ENCODE measurements around the gene SIGLEC11. TPM values are rescaled to one million over a fixed set of nuclear protein-coding genes. Genes with fewer than 3 reads are reported as not detected.

SIGLEC11 gene
- total and polyA plus RNA-seq, 2 of the 13 experiments (the other 11 are each of a cell fraction or from before 2014, with no cell fraction given), result not detected

DNA sequence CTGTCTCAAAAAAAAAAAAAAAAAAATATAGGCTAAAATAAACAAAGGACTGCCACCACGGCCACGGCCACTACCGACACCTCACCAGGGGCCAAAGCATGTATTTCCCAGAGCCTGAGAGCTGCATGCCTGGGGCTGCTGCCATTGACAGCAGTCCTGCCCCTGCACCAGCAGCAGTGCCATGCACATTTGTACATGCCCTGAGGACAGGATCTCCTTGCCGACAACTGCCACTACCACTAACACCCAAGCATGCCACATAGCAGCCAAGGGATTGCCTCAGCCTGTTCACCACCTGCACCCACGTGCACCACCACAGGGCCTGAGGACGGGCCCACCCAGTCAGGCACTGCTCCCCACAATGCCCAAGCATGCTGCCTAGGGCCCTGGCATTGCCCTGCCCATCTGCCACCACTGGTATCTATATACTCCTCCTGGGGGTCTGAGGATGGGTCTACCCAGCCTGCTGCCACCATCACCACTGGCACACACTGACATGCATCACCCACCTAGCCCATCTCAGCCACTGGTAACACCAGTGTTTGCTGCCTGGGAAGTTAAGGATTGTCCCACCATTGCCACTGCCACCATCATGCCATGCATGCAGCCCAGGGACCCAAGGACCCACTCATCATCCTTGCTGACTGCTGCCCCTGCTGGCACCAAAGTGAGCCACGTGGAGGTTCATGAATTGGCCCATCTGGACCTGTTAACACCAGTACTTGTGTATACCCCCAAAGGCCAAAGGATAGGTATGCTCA is 21.1 kb downstream of the SIGLEC11 start (continued):
- TF ChIP-seq, protein P1, sequence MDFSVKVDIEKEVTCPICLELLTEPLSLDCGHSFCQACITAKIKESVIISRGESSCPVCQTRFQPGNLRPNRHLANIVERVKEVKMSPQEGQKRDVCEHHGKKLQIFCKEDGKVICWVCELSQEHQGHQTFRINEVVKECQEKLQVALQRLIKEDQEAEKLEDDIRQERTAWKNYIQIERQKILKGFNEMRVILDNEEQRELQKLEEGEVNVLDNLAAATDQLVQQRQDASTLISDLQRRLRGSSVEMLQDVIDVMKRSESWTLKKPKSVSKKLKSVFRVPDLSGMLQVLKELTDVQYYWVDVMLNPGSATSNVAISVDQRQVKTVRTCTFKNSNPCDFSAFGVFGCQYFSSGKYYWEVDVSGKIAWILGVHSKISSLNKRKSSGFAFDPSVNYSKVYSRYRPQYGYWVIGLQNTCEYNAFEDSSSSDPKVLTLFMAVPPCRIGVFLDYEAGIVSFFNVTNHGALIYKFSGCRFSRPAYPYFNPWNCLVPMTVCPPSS (IDR thresholded peaks at IDR 0.05), result no peak

DNA sequence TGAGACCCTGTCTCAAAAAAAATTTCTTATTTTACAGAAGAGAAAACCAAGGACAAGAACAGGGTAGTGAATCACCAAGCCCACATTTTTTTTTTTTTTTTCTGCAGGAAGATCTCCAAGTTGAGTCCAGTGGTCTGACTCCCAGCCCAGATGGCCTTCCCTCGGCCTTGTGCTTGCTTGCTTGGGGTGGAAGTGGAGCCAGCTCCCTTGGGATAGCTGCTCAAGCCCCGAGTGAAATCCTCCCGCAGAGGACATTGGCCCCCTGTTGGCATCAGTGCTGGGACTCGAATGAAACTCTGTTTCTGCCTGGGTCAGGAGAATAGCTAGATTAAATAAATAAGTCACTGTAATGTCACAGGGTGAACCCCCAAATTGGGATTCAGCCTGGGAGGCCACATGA is 22.3 kb downstream of the SIGLEC11 start:
- ATAC-seq (no peak), FAIRE-seq (no peak), DNase-seq (ENCODE audit: low spot score) (no peak)
- H2AFZ ChIP-seq (ENCODE audit: low read length), result no peak overlapping the region
- 53% methylated on average over 4 of the region's 4 CpGs for WGBS (ENCODE audit: low lambda C conversion rate)
- H3K4me3 ChIP-seq (replicated peaks in 1 of 3; ENCODE audit: insufficient read depth in 1 of 3, low read depth in 2 of 3, low read length in 3 of 3), result no peak overlapping the region
- H3K9ac ChIP-seq (ENCODE audit: insufficient read depth, low read depth, low read length), result no peak overlapping the region
- no peaks in the 10 kb centered on the region for H4K20me1 ChIP-seq (ENCODE audit: insufficient read depth, low read length)
- H3K27ac ChIP-seq (ENCODE audit: extremely low read length, insufficient read depth, low read length), result no peak overlapping the region
- no peaks in the 10 kb centered on the region for H3K9me3 ChIP-seq (ENCODE audit: low read length)
- no peaks in the 10 kb centered on the region for H3K27me3 ChIP-seq (ENCODE audit: control insufficient read depth in 1 of 2, insufficient read depth in 2 of 2, low read length in 2 of 2)
- ChIA-PET POLR2A (interaction anchor here (1.7 kb wide), 1 partner anchor 8 kb away, joined by 5 read pairs; no protein-coding TSS in a partner anchor), CTCF (ENCODE audit: low intra/inter-chr PET ratio, low total read pairs) (interaction anchor here (3.2 kb wide), 1 partner anchor 45 kb away, joined by 91 read pairs; no protein-coding TSS in a partner anchor)
- peaks cover 45% of the 10 kb centered on the region for H3K4me1 ChIP-seq (ENCODE audit: insufficient read depth, low read length)
- H3K79me2 ChIP-seq (ENCODE audit: insufficient read depth, low read length), result no peaks in the 10 kb centered on the region
- H3K4me2 ChIP-seq (ENCODE audit: low read depth, low read length), result no peak overlapping the region
- TF ChIP-seq ZFP37 (CRISPR knock-in tag; IDR thresholded peaks at IDR 0.05; ENCODE audit: borderline replicate concordance), result no peak
- TF ChIP-seq, protein P2, sequence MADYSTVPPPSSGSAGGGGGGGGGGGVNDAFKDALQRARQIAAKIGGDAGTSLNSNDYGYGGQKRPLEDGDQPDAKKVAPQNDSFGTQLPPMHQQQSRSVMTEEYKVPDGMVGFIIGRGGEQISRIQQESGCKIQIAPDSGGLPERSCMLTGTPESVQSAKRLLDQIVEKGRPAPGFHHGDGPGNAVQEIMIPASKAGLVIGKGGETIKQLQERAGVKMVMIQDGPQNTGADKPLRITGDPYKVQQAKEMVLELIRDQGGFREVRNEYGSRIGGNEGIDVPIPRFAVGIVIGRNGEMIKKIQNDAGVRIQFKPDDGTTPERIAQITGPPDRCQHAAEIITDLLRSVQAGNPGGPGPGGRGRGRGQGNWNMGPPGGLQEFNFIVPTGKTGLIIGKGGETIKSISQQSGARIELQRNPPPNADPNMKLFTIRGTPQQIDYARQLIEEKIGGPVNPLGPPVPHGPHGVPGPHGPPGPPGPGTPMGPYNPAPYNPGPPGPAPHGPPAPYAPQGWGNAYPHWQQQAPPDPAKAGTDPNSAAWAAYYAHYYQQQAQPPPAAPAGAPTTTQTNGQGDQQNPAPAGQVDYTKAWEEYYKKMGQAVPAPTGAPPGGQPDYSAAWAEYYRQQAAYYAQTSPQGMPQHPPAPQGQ (CRISPR knock-in tag; IDR thresholded peaks at IDR 0.05; ENCODE audit: borderline replicate concordance), result no peak
- no peak for TF ChIP-seq ERF (CRISPR knock-in tag; IDR thresholded peaks at IDR 0.05)
- TF ChIP-seq, protein P3, sequence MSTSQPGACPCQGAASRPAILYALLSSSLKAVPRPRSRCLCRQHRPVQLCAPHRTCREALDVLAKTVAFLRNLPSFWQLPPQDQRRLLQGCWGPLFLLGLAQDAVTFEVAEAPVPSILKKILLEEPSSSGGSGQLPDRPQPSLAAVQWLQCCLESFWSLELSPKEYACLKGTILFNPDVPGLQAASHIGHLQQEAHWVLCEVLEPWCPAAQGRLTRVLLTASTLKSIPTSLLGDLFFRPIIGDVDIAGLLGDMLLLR (CRISPR knock-in tag; IDR thresholded peaks at IDR 0.05), result no peak
- no peak for TF ChIP-seq NFYC (CRISPR knock-in tag; IDR thresholded peaks at IDR 0.05)
- no peak for TF ChIP-seq KLF11 (CRISPR knock-in tag; IDR thresholded peaks at IDR 0.05)
- TF ChIP-seq NAIF1 (CRISPR knock-in tag; IDR thresholded peaks at IDR 0.05; ENCODE audit: borderline replicate concordance), result no peak
- TF ChIP-seq MTA1 (CRISPR knock-in tag; IDR thresholded peaks at IDR 0.05; ENCODE audit: borderline replicate concordance), result no peak
- no peak for TF ChIP-seq ZKSCAN5 (CRISPR knock-in tag; IDR thresholded peaks at IDR 0.05)
- TF ChIP-seq, protein P4, sequence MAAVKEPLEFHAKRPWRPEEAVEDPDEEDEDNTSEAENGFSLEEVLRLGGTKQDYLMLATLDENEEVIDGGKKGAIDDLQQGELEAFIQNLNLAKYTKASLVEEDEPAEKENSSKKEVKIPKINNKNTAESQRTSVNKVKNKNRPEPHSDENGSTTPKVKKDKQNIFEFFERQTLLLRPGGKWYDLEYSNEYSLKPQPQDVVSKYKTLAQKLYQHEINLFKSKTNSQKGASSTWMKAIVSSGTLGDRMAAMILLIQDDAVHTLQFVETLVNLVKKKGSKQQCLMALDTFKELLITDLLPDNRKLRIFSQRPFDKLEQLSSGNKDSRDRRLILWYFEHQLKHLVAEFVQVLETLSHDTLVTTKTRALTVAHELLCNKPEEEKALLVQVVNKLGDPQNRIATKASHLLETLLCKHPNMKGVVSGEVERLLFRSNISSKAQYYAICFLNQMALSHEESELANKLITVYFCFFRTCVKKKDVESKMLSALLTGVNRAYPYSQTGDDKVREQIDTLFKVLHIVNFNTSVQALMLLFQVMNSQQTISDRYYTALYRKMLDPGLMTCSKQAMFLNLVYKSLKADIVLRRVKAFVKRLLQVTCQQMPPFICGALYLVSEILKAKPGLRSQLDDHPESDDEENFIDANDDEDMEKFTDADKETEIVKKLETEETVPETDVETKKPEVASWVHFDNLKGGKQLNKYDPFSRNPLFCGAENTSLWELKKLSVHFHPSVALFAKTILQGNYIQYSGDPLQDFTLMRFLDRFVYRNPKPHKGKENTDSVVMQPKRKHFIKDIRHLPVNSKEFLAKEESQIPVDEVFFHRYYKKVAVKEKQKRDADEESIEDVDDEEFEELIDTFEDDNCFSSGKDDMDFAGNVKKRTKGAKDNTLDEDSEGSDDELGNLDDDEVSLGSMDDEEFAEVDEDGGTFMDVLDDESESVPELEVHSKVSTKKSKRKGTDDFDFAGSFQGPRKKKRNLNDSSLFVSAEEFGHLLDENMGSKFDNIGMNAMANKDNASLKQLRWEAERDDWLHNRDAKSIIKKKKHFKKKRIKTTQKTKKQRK (IDR thresholded peaks at IDR 0.05; ENCODE audit: low read length), result no peak
- H3K36me3 ChIP-seq (replicated peaks in 1 of 2; ENCODE audit: control insufficient read depth in 1 of 2, insufficient read depth in 2 of 2, low read length in 2 of 2), result no peaks in the 10 kb centered on the region
- in situ Hi-C loops (cut with HindIII; ENCODE audit: extremely low pct_ligation_motif_present, low pct_unique_long_range_greater_than_20kb) (loop anchor here (5.0 kb wide), 1 partner anchor 39 kb away; no protein-coding TSS in a partner anchor), intact Hi-C loops (cut with micrococcal nuclease; ENCODE audit: unreplicated experiment) (no loop called here)
- BruUV-seq (replicated peaks), result no TSS peak
